ENCODE data around the gene CDH18.

CDH18 gene, protein sequence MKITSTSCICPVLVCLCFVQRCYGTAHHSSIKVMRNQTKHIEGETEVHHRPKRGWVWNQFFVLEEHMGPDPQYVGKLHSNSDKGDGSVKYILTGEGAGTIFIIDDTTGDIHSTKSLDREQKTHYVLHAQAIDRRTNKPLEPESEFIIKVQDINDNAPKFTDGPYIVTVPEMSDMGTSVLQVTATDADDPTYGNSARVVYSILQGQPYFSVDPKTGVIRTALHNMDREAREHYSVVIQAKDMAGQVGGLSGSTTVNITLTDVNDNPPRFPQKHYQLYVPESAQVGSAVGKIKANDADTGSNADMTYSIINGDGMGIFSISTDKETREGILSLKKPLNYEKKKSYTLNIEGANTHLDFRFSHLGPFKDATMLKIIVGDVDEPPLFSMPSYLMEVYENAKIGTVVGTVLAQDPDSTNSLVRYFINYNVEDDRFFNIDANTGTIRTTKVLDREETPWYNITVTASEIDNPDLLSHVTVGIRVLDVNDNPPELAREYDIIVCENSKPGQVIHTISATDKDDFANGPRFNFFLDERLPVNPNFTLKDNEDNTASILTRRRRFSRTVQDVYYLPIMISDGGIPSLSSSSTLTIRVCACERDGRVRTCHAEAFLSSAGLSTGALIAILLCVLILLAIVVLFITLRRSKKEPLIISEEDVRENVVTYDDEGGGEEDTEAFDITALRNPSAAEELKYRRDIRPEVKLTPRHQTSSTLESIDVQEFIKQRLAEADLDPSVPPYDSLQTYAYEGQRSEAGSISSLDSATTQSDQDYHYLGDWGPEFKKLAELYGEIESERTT

DNA sequence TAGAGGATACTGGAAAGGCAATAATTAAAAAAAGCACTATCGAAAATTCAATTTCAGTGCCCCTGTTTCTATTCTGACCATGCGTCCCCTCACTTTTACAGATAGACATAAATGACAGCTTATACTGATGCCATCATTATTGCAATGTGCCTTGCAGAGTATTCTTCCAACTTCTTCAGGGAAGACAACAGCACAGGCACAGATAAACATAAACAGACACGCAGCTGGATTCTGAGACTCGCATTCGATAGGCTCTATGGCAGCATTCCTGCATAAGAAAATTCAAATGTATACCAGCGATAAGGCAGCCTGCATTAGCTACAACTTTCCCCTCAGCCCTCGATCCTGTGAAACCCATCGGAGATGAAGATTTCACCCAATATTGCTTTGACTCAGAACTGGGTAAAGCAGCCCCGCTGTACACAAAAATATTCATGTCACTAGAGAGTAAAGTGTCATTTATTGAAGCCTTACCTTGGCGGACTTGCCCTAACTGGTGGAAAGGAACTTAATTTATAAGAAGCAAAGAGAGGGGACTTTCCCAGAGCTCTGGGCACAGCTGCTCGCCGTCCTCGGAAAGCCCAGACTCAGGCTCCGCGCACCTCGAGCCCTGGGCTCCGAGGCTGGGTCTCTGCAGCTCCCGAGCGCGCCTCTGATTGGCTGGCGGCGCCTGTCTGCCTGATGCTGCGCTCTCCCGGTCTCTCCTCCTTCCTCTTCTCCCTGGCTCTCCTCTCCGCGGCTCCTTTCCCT is at the start of gene CDH18:
Gene CDH18, minus strand, starts transcription at position 589 of the 750 bp plus-strand sequence. CDS start 149,214 bp downstream, outside the sequence.
- DNase-seq (ENCODE audit: low spot score), result peak; percentile 91

DNA sequence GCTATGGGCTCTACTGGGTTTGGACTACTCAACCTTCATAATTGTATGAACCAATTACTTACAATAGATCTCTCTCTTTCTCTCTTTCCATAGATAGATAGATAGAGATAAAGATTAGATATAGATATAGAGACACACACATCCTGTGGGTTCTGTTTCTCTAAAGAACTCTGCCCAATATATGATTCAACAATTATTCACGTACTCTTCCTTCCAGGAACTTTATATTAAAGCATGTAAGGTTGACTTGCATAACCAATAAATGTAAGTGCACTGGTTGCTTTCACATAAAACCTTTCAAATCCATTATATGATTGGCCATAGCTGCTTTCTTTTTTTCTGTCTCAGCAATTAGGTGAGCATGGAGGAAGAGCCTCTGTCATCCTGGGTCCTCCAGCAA is 46.7 kb upstream of the CDH18 start:
- DNase-seq (ENCODE audit: low spot score), result no peak

DNA sequence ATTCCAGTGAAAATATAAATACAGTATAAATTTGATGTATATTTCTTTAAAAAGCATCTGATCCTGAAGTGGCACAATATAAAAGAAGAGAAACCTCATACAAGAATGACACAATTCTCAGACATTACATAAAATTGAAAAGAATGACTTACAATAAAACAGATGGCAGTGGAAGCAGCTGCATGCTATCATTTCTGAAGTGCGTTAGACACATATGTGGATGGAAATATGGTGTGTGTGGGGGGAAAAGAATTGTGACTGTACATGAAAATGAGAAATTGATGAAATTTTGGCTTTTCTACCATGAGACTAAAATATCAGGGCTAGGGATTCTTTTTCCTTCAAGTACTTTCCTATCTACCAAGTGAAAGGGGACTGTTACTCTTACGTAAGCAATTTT is 45.9 kb upstream of the CDH18 start:
- DNase-seq (ENCODE audit: low spot score), result no peak

DNA sequence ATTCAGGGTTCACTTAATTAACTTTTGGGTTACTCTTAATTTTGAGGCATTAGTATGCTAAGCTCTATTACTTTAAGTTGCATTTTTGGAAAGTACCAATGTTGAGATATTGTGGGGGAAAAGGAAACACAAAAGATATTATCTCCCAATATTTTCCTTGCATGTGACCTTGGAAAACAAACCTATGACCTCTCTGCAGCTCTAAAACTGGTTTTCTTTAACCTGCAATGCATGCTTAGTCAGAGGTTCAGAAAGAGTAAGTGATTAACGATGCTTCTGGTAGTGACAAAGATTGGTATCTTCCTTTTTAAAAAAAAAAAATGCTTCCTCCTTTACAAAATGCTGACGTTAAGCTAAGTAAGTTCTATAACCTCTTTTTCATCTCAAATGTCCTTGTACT is 44.9 kb upstream of the CDH18 start:
- no peak for DNase-seq (ENCODE audit: low spot score)

DNA sequence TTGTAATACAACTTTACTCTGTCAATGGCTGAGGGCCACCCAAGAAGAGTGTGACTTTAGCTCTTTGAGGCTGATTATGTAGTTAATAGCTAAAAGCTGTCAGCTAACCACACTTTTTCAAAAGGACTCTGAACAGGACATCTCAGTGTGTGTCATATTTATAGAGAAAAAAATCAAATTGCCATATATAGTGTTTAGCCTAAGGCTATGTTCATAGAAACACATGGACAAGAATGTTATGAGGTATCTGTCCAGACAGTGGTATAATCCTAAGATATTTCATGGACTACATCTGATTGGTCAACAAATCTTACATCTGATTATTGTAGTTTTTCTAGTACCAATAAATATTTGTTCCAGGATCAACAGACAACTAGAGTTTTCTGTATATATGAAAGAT is 42.1 kb upstream of the CDH18 start:
- no peak for DNase-seq (ENCODE audit: low spot score)

DNA sequence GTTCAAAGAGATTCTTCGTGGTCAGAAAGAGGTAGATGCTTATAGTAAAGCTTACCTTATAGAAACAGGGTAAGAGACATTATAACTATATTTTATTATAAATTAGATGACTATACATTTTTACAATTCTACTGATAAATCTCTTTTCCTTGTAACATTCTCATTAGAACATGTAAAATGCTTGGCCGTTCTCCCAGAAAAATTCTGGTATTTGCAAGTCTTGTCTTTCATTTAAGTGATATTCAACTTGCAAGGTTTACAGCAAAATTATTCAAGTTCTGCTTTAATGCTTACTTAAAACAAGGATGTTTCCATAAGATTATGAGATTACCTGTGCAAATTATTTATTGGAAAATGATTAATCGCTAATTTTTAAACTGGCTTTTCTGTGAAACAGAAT is 41.3 kb upstream of the CDH18 start:
- DNase-seq (ENCODE audit: low spot score), result no peak

DNA sequence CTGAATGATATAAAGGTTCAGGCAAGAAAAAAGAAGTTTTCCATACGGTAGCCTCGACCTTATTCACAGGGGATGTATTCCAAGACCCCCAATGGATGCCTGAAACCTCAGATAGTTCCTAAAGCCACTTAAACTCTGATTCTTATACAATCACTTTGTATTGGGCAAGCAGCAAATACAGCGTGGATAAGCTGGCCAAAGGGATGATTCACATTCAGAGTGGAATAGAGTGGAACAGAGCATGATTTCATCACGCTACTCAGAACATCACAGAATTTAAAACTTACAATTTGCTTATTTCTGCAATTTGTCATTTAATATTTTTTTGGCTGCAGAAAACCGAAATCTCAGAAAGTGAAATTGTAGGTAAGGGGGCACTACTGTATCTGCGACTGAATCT is 40.5 kb upstream of the CDH18 start:
- no peak for DNase-seq (ENCODE audit: low spot score)

DNA sequence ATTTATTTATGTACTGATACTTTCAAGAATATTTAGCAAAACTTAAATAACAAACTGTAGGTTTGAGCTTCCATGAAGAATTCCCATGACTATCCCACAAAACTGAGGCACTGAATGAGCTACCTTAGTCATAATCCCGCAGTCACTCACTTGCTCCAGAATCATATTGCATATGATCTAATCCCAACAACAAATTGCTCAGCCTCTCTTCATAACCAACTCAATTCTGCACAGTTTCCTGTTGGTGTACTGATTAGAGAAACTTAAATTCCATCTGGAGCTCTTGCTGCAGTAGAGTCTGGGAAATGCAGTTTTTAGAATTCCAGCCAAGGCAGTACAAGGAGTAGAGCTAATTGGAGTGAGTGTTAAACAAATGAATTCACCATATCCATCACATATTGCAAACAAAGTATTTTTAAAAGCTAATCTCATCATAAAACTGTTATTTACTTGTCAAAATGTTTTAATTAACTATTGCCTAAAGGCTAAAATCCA is 35.7 kb upstream of the CDH18 start:
- DNase-seq (ENCODE audit: low spot score), result no peak

DNA sequence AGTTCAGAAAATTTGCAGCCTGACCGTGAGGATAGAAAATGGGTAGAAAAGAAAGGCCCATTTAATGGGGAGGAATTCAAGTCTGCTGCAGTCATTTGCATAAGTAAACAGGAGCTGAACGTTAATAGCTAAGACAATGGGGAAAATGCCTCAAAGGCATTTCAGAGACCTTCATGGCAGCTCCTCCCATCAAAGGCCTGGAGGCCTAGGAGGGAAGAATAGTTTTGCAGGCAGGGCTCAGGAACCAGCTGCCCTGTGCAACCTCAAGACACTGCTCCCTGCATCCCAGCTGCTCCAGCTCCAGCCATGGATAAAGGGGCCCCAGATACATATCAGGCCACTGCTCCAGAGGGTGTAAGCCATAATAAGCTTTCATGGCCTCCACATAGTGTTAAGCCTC is 32.2 kb upstream of the CDH18 start:
- no peak for DNase-seq (ENCODE audit: low spot score)

DNA sequence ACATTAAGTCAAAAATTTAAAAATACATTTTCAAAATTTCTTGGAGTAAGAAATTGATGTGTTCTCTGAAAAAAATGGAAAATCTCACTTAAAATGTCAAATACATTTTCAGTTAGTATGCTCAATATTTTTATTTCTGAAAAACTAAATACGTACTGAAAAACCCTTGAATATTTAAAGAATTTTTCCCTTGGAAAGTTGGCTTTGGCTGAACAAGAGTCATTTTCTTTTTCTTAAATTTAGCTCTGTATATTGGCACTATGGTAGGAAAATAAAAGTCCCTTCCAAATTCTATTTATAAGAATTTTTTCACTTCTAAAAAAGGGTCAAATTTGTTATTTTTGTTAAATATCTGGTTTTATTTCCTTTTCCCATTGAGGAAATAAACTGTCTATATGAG is 29.0 kb upstream of the CDH18 start:
- no peak for DNase-seq (ENCODE audit: low spot score)

DNA sequence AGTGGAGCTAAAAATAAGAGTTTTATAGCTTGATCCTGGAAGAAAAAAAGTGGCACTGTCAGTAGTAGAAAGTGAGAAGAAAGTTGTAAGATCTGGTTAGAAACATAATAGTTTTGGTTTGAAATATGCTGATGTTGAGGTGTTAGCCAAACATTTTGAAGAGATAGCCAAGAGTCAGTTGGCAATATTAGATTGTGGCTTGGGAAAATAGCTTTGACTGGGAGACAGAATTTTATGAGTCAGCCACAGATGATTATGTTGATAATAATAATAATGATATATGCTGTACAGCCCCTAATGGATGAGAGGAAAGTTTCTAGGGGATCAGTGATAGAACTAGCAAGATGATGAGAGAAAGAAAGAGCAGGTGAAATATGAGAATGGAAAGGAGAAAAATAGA is 12.4 kb upstream of the CDH18 start:
- DNase-seq (ENCODE audit: low spot score), result no peak

DNA sequence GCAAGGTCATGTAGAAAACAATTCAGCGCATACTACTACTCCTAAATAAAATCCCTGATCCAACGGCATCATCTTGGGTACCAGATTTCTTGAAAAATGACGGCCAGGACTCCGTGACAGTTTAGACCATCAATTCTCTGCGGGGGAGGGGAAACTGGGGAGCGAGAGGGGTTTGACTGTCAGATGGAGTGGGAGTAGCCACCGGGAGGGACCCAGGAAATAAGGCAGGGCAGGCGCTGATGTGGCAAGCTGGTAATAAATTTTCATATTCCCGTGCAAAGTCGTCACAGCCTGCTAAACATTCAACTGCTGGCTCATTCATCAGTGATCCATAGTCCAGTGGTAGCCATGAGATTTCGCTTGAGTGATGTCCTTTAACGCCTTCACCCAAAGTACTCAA is 457 bp upstream of the CDH18 start:
- DNase-seq (ENCODE audit: low spot score), result peak; percentile 48

DNA sequence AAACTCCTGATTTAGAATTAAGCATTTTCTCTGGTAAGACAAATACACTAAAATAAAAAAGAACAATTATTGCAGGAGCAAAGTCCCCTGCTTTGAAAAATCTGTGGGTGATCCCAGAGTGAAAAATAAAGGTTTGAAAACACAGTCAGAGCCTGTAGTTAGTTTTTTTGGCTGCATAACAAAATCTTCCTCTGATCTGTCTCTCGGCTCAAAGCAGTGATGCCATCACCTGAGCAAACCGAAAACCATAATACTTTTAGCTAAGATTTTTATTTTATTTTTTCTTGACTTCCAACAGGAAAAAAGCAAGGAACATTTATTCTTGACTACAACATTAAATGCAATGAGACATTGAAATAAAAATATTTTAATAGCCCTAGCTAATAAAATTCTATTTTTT is 1.2 kb downstream of the CDH18 start:
- peak; percentile 67 for DNase-seq (ENCODE audit: low spot score)

DNA sequence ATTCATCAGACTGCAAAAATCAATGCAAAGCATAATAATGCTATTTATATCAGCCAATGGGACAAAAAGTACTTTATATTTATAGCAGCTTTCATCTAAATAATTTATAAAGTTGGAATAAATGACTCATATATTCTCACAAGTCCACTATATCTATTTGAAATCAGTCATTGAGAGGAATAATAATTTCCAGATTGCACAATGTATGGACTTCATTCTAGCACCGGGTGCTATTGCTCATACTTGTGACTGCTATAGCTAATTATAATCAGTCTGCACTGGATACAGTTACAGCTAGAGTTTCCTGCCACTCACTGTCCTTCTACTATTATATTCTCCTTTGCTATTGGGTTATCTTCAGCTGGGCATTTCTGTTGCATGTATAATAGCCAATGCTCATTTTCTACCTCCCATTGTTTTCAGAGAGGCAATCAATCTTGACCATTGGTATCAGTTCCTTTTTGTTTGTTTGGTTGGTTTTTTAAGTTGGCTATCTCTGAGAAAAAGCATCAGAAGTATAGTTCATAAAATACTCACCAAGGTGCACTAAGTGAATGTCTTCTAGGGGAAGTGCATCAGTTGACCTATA is 1.9 kb downstream of the CDH18 start:
- DNase-seq (ENCODE audit: low spot score), result peak; percentile 67

DNA sequence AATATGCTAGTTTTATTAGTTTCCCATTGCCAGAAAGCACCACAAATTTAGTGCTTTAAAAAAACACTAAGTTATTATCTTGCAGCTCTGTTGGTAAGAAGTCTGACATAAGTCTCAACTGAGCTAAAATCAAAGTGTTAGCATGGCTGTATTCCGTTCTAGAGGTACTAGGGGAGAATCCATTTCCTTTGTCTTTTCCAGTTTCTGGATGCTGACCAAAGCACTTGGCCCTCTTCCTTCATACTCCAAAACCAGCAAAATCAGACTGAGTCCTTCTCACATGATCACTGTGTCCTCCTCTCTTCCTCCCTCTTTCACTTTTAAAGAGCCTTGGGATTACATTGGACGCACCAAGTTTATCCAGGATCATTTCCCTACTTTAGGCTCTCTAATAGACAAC is 9.5 kb downstream of the CDH18 start:
- peak; percentile 82 for DNase-seq (ENCODE audit: low spot score)

DNA sequence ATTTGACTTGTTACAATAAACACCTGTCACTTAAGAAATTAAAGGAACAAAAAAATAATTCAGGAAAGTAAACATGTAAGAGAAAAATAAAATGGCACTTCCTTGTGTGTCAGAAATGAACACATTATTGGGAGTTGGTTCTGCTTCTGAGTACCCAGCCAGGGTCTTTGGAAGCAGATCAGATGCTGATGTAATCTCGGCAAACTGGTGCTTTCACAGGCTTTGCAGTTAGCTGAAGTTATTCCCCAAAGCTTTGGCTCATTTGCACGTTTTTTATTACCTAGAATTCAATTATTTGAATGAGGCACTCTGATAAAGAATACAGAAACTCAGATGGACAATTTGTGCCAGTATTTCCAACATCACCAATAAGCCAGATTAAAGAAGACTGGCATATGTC is 10.9 kb downstream of the CDH18 start:
- DNase-seq (ENCODE audit: low spot score), result peak; percentile 73

DNA sequence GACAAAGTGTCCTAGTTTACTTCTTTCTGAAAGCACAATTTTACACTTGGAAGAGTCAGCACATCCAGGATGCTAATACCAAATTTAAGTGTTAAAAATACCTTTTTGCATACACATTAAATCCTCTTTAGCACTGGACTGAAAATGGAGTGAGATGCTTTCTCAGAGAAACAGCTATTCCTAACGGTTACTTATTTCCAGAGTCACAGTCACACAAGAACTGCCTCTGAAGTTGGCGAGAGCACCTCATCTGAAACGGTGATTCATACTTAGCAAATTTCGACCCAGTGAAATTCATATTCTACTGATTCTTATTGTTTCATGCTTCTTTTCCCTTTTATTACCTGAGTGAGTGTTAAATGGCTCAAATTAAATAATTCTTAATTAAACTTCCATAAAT is 12.2 kb downstream of the CDH18 start:
- DNase-seq (ENCODE audit: low spot score), result peak; percentile 69

DNA sequence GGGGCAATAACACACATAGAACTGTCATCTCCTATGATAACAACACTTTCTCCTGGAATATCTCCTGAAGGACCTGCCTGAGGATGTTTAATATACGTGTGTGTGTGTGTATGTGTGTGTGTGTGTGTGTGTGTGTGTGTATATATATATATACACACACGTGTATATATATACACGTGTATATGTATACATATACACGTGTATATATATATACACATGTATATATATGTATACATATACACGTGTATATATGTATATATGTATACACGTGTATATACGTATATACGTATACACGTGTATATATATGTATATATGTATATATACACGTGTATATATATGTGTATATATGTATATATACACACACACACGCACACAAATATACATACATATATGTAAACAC is 27.5 kb downstream of the CDH18 start:
- no peak for DNase-seq (ENCODE audit: low spot score)

DNA sequence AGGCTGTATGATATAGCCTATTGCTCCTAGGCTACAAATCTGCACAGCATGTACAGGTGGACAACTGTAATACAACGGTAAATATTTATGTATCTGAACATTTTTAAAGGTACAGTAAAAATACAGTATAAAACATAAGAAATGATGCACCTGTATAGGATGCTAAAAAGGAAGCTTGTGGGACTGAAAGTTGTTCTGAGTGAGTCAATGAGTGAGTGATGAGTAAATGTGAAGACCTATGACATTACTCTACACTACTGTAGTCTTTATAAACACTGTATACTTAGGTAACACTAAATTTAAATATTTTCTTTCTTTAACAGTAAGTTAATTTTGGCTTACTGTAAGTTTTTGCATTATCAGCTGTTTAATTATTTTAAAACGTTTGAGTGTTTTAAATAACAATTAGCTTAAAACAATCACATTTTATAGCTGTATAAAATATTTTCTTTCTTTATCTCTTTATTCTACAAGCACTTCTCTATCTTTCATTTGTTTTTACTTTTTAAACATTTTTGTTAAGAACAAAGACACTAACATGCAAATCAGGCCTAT is 28.1 kb downstream of the CDH18 start:
- no peak for DNase-seq (ENCODE audit: low spot score)

DNA sequence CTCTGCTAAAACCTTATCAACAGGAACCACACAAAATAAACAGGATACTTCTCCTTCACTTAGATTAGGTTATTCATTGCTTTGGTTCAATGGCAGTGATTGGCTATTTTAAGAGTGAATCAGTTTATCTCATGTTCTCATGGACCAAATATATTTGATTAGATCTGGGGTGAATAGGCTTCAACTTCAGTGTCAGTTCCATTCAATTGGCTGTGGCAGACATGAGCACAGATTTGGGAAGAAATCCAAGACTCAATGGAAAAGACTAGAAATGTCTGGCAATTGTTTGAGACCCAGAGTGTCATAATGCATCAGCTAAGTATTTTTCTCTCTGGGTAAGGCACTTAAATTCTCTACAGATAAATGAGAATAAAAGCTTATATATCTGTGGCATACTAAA is 37.1 kb downstream of the CDH18 start:
- no peak for DNase-seq (ENCODE audit: low spot score)

DNA sequence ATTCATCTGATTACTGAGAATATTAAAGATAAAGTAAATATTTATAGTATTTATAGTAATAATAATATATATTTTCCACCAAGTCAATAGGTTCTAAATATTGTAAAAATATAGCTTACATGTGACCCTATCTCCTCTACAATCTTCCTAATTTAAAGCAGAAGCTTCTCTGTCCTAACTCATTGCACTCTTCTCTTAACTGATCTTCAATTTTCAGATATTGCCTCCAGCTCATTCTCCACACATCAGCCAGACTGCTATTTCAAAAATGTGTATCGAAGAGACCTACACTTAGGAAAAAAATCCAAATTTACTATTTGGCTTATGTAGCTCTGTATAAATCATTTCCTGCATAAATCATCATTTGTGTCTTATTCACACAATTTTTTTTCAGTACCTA is 47.8 kb downstream of the CDH18 start:
- DNase-seq (ENCODE audit: low spot score), result no peak

DNA sequence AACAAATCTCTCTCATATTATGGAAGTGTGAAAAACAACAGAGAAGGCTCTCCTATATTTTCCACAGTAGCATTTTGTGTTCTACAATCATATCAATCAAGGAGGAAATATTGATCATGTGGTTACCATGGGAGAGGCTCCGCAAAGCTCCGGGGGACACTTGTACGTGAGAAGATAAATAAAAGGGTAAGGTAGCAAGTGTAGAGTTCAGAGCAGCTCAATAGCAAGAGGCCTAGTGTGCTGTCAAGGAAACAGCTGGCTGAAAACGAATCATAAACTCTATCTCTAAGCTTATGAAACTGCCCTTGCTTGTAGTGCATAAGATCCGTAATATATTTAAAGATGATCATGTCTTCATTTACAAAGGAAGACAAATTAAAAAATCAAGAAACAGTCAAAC is 57.5 kb downstream of the CDH18 start:
- DNase-seq (ENCODE audit: low spot score), result no peak

Measured in cerebellar cortex (tissue), 1 donor.